ENCODE results near the gene TEX29.

DNA sequence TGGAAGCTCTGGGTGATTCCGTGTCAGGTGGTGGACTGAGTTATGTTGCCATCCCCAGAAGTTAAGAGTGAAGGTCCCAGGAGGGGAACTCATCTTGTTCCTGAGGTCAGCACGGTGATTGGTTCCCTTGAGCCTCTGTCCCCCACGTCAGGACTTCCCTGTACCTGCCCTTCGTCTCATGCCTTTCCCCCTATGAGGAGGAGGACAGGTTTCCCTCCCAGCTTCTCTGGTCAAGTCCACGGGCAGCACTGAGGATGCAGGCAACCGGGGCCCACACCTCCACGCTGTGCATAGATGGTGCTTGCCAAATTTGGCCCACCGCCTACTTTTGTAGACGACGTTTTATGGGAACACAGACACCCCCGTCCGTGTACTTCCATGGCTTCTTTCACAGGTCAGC lies 42.7 kb downstream of the TEX29 start:
- TF ChIP-seq EZH2 (optimal IDR thresholded peaks at IDR 0.05; ENCODE audit: low read depth, low read length): no peak
- TF ChIP-seq, protein P1, sequence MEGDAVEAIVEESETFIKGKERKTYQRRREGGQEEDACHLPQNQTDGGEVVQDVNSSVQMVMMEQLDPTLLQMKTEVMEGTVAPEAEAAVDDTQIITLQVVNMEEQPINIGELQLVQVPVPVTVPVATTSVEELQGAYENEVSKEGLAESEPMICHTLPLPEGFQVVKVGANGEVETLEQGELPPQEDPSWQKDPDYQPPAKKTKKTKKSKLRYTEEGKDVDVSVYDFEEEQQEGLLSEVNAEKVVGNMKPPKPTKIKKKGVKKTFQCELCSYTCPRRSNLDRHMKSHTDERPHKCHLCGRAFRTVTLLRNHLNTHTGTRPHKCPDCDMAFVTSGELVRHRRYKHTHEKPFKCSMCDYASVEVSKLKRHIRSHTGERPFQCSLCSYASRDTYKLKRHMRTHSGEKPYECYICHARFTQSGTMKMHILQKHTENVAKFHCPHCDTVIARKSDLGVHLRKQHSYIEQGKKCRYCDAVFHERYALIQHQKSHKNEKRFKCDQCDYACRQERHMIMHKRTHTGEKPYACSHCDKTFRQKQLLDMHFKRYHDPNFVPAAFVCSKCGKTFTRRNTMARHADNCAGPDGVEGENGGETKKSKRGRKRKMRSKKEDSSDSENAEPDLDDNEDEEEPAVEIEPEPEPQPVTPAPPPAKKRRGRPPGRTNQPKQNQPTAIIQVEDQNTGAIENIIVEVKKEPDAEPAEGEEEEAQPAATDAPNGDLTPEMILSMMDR (IDR thresholded peaks at IDR 0.05; ENCODE audit: low read length): no peak
- no peak for TF ChIP-seq EZH2phosphoT487 (IDR thresholded peaks at IDR 0.05; ENCODE audit: low read length)

Data from MM.1S (cell line).